ENCODE measurements around the gene ATOSA. TPM values are rescaled to one million over a fixed set of nuclear protein-coding genes. Genes with fewer than 3 reads are reported as not detected.
A peak's percentile ranks its signal among the peaks of the same experiment; 100 is the strongest.

The ATOSA gene
- total and polyA plus RNA-seq, 4 donors = 12.8 to 77.8 (median 26.1) TPM

DNA sequence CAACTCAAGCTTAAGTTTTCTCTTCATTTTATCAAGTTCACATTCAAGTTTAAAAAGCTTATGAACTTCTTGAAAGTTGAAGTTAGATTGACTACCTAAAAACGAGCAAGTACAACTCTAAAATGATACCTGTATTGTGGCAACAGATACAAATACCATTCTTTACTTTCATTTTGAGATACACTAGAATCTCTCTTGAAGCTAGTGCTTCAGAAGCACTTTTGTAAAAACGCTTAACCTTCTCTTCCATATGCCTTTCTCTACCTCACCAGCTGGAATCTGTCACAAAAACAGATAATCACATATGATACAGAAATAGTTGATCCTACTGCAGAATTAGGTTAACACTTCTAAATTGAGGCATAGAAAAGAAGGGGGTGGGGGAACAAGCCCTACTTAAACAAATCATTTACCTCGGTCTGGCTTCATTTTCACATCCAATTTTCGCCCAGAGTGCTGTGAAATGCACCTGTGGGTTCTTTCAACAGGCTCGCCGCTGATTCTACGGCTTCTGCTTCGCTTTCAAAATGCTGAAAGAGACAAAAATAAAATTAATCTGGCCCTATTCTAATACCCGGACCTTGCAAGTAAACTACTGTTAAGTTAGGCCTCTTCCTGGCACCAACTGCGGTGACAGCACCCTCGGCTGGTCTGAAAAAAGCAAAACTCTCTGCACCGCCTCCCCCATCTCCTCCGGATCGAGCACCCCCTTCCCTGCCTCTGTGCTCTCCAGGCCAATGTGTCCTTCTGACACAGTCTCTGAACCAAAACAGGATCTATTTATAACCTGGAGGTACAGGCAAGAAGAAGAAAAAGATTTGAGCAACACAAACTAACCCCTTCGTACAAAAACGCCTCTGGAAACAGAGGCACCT is 1.4 kb downstream of the ATOSA start:
- under 1% methylated on average over 16 of the region's 16 CpGs for WGBS
- H3K36me3 ChIP-seq (ENCODE audit: control insufficient read depth in 4 of 4, insufficient read depth in 3 of 4, low read depth in 1 of 4, low read length in 3 of 4) = peaks cover 0 to 14% (median 5%) of the 10 kb centered on the region in 4 donors
- H3K4me3 ChIP-seq (ENCODE audit: low read depth in 1 of 3, low read length in 3 of 3) = peak overlapping the region; percentile 76 to 97 (median 80)
- no peaks in the 10 kb centered on the region for H3K9me3 ChIP-seq (ENCODE audit: control insufficient read depth in 4 of 4, low read length in 3 of 4)
- H3K27ac ChIP-seq (ENCODE audit: low read depth in 1 of 2, low read length in 2 of 2) = peak overlapping the region; percentile 96 to 100
- peak overlapping the region; percentile 89 to 93 for H3K9ac ChIP-seq (ENCODE audit: low read depth in 1 of 2, low read length in 2 of 2)
- H3K27me3 ChIP-seq (ENCODE audit: control insufficient read depth in 4 of 4, insufficient read depth in 4 of 4, low read length in 3 of 4) = no peaks in the 10 kb centered on the region
- peaks cover 3 to 27% (median 19%) of the 10 kb centered on the region in 4 donors for H3K4me1 ChIP-seq (ENCODE audit: control insufficient read depth in 4 of 4, insufficient read depth in 4 of 4, low read length in 3 of 4)
- TF ChIP-seq TAF1 (conservative IDR thresholded peaks at IDR 0.05) (no peak), HNF4A (conservative IDR thresholded peaks at IDR 0.05) (no peak), RAD21 (IDR thresholded peaks at IDR 0.05) (peak in 1 of 2 donors; percentile 13), JUND (IDR thresholded peaks at IDR 0.05) (no peak), HNF4G (IDR thresholded peaks at IDR 0.05) (no peak), GABPA (IDR thresholded peaks at IDR 0.05 in 1 of 2, conservative IDR thresholded peaks at IDR 0.05 in 1 of 2) (no peak), SP1 (IDR thresholded peaks at IDR 0.05) (no peak)
- TF ChIP-seq, protein P1, sequence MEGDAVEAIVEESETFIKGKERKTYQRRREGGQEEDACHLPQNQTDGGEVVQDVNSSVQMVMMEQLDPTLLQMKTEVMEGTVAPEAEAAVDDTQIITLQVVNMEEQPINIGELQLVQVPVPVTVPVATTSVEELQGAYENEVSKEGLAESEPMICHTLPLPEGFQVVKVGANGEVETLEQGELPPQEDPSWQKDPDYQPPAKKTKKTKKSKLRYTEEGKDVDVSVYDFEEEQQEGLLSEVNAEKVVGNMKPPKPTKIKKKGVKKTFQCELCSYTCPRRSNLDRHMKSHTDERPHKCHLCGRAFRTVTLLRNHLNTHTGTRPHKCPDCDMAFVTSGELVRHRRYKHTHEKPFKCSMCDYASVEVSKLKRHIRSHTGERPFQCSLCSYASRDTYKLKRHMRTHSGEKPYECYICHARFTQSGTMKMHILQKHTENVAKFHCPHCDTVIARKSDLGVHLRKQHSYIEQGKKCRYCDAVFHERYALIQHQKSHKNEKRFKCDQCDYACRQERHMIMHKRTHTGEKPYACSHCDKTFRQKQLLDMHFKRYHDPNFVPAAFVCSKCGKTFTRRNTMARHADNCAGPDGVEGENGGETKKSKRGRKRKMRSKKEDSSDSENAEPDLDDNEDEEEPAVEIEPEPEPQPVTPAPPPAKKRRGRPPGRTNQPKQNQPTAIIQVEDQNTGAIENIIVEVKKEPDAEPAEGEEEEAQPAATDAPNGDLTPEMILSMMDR (IDR thresholded peaks at IDR 0.05; ENCODE audit: low read depth, low read length, missing input control) = peak; percentile 3
- TF ChIP-seq, protein P2, sequence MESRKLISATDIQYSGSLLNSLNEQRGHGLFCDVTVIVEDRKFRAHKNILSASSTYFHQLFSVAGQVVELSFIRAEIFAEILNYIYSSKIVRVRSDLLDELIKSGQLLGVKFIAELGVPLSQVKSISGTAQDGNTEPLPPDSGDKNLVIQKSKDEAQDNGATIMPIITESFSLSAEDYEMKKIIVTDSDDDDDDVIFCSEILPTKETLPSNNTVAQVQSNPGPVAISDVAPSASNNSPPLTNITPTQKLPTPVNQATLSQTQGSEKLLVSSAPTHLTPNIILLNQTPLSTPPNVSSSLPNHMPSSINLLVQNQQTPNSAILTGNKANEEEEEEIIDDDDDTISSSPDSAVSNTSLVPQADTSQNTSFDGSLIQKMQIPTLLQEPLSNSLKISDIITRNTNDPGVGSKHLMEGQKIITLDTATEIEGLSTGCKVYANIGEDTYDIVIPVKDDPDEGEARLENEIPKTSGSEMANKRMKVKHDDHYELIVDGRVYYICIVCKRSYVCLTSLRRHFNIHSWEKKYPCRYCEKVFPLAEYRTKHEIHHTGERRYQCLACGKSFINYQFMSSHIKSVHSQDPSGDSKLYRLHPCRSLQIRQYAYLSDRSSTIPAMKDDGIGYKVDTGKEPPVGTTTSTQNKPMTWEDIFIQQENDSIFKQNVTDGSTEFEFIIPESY (IDR thresholded peaks at IDR 0.05) = no peak
- TF ChIP-seq, protein P3, sequence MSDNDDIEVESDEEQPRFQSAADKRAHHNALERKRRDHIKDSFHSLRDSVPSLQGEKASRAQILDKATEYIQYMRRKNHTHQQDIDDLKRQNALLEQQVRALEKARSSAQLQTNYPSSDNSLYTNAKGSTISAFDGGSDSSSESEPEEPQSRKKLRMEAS (IDR thresholded peaks at IDR 0.05) = no peak
- TF ChIP-seq, protein P4, sequence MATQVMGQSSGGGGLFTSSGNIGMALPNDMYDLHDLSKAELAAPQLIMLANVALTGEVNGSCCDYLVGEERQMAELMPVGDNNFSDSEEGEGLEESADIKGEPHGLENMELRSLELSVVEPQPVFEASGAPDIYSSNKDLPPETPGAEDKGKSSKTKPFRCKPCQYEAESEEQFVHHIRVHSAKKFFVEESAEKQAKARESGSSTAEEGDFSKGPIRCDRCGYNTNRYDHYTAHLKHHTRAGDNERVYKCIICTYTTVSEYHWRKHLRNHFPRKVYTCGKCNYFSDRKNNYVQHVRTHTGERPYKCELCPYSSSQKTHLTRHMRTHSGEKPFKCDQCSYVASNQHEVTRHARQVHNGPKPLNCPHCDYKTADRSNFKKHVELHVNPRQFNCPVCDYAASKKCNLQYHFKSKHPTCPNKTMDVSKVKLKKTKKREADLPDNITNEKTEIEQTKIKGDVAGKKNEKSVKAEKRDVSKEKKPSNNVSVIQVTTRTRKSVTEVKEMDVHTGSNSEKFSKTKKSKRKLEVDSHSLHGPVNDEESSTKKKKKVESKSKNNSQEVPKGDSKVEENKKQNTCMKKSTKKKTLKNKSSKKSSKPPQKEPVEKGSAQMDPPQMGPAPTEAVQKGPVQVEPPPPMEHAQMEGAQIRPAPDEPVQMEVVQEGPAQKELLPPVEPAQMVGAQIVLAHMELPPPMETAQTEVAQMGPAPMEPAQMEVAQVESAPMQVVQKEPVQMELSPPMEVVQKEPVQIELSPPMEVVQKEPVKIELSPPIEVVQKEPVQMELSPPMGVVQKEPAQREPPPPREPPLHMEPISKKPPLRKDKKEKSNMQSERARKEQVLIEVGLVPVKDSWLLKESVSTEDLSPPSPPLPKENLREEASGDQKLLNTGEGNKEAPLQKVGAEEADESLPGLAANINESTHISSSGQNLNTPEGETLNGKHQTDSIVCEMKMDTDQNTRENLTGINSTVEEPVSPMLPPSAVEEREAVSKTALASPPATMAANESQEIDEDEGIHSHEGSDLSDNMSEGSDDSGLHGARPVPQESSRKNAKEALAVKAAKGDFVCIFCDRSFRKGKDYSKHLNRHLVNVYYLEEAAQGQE (IDR thresholded peaks at IDR 0.05) = no peak
- TF ChIP-seq, protein P5, sequence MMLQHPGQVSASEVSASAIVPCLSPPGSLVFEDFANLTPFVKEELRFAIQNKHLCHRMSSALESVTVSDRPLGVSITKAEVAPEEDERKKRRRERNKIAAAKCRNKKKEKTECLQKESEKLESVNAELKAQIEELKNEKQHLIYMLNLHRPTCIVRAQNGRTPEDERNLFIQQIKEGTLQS (IDR thresholded peaks at IDR 0.05) = no peak
- peak; percentile 51 for DNase-seq (ENCODE audit: low spot score)

DNA sequence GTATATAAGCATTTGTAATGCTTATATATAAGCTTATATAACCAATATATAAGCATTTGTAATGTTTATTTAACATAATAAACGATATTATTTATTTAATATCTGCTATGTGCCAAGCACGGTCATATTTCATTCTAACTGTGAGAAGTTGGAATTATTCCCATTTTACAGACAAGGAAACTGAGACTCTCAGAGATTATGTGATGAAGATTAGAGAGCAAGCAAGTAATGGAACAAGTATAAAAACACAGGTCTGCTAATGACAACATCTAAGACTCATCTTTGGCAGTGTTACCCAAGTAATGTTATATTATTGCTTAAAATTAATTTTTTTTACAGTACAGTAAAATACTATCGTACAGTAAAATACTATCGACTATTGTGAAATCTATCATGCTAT is 4.4 kb downstream of the ATOSA start:
- no peak for DNase-seq (ENCODE audit: low spot score)
- H3K9ac ChIP-seq (ENCODE audit: low read depth in 1 of 2, low read length in 2 of 2) = no peak overlapping the region
- 72% methylated on average over 4 of the region's 4 CpGs for WGBS
- peaks cover 0 to 31% (median 13%) of the 10 kb centered on the region in 4 donors for H3K36me3 ChIP-seq (ENCODE audit: control insufficient read depth in 4 of 4, insufficient read depth in 3 of 4, low read depth in 1 of 4, low read length in 3 of 4)
- H3K27ac ChIP-seq (ENCODE audit: low read depth in 1 of 2, low read length in 2 of 2) = no peak overlapping the region
- no peaks in the 10 kb centered on the region for H3K9me3 ChIP-seq (ENCODE audit: control insufficient read depth in 4 of 4, low read length in 3 of 4)
- H3K4me3 ChIP-seq (ENCODE audit: low read depth in 1 of 3, low read length in 3 of 3) = no peak overlapping the region
- H3K4me1 ChIP-seq (ENCODE audit: control insufficient read depth in 4 of 4, insufficient read depth in 4 of 4, low read length in 3 of 4) = peaks cover 4 to 26% (median 14%) of the 10 kb centered on the region in 4 donors
- no peaks in the 10 kb centered on the region for H3K27me3 ChIP-seq (ENCODE audit: control insufficient read depth in 4 of 4, insufficient read depth in 4 of 4, low read length in 3 of 4)
- TF ChIP-seq, protein P4 (IDR thresholded peaks at IDR 0.05) = no peak
- TF ChIP-seq RXRA (IDR thresholded peaks at IDR 0.05) = no peak
- TF ChIP-seq, protein P5 (IDR thresholded peaks at IDR 0.05) = no peak
- no peak for TF ChIP-seq HNF4A (conservative IDR thresholded peaks at IDR 0.05)
- no peak for TF ChIP-seq HNF4G (IDR thresholded peaks at IDR 0.05)
- TF ChIP-seq, protein P1 (IDR thresholded peaks at IDR 0.05; ENCODE audit: low read depth, low read length, missing input control) = no peak
- no peak for TF ChIP-seq EGR1 (IDR thresholded peaks at IDR 0.05; ENCODE audit: low read depth in 2 of 2)
- no peak for TF ChIP-seq RAD21 (IDR thresholded peaks at IDR 0.05)

Data from liver (tissue), 9 donors.